Adrenal gland (tissue), 5 donors: ENCODE data around the gene CACNG1.

ENCODE experiments used
- POLR2A ChIP-seq, 2 donors: fragments of 450-650 bp; IDR thresholded peaks; one replicate each; pipeline ENCODE4 v1.6.1; 2017; ENCODE audit warnings: antibody characterized with exemption in 2 of 2, mild to moderate bottlenecking in 2 of 2, moderate library complexity in 1 of 2
- TF ChIP-seq, protein P1 (sequence below), 6 experiments: fragments of 450-650 bp in 4 of 6; fragments of 200-600 bp in 2 of 6; sonication (generic) in 1 of 6; IDR thresholded peaks; 1 replicate in 5 of 6; 2 replicates in 1 of 6; pipeline versions ENCODE4 v1.5.1 to v1.8.0; 2016 to 2021; ENCODE audit warnings: antibody characterized with exemption in 6 of 6, mild to moderate bottlenecking in 2 of 6, moderate library complexity in 1 of 6
- donor health status: DM: no; HTN: no; CAD: no.

DNA sequence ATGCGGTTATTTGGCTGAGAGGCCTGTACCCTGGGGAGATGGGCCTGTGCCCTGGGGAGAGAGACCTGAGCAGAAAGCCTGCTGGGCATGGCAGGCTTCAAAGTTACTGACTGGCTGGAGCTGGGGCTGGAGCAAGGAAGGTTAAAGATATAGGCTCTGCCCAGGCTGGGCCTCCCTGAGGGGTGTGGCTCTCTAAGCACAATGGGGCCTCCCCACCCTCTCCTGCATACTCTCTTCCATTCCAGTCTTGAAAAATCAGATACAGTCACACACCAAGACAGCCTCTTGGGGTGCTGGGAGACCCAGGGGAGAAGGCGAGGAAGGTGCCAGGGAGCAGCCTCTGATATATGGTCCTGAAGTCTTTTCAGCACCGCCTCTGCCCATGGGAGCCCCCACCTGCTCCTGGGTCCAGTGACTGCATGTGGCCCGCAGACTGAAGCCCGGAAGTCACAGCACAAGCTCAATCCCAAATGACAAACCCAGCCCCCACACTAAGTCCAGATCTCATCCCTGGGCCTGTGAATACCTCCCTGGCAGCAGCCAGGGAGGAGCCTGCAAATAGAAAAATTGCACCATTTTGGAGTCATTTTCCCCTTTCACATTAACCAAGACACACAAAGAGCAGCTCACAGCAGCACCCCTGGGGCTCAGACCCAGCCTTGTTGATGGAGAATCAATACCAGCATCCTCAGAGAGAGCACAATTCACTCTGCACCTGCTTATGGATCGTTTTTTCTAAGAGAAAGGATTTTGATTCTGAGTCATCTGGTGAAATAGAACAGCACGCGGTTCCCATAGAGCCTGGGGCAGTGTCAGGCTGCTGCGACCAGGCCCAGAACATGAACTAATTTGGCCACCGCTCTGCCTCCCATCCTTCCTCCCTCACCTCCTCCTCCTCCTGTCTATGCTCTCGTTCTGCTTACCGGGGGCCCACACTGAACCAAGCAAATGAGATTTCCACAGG lies 25.6 kb upstream of the CACNG1 start:
- TF ChIP-seq, protein P1, sequence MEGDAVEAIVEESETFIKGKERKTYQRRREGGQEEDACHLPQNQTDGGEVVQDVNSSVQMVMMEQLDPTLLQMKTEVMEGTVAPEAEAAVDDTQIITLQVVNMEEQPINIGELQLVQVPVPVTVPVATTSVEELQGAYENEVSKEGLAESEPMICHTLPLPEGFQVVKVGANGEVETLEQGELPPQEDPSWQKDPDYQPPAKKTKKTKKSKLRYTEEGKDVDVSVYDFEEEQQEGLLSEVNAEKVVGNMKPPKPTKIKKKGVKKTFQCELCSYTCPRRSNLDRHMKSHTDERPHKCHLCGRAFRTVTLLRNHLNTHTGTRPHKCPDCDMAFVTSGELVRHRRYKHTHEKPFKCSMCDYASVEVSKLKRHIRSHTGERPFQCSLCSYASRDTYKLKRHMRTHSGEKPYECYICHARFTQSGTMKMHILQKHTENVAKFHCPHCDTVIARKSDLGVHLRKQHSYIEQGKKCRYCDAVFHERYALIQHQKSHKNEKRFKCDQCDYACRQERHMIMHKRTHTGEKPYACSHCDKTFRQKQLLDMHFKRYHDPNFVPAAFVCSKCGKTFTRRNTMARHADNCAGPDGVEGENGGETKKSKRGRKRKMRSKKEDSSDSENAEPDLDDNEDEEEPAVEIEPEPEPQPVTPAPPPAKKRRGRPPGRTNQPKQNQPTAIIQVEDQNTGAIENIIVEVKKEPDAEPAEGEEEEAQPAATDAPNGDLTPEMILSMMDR (IDR thresholded peaks at IDR 0.05) = no peak
- no peak for TF ChIP-seq POLR2A (IDR thresholded peaks at IDR 0.05)
